Peyer's patch (tissue), 4 donors: Measurements from ENCODE around the gene SLC7A10. TPM values are rescaled to one million over a fixed set of nuclear protein-coding genes. Genes with fewer than 3 reads are reported as not detected.

Source experiments
- DNase-seq, 3 donors: peaks; one replicate each; pipeline ENCODE4 v3.0.0-alpha.2; 2017 to 2019
- H3K27ac ChIP-seq, 4 donors: fragments of 200-600 bp; sonication (generic); one replicate each; pipeline ENCODE4 v1.5.1; 2016 to 2019
- H3K27me3 ChIP-seq, 2 donors: fragments of 200-600 bp; sonication (generic); one replicate each; pipeline ENCODE4 v1.5.1; 2019
- H3K36me3 ChIP-seq, 3 donors: fragments of 200-600 bp; sonication (generic); one replicate each; pipeline ENCODE4 v1.5.1; 2016 to 2019
- H3K4me1 ChIP-seq, 4 donors: fragments of 200-600 bp; sonication (generic); one replicate each; pipeline ENCODE4 v1.5.1; 2016 to 2019
- H3K4me3 ChIP-seq, 4 donors: fragments of 200-600 bp; sonication (generic); 1 replicate in 3 of 4; 2 replicates in 1 of 4; pipeline ENCODE4 v1.5.1; 2016 to 2019; ENCODE audit warnings: mild to moderate bottlenecking in 1 of 4
- H3K9me3 ChIP-seq, 4 donors: fragments of 200-600 bp; sonication (generic); one replicate each; pipeline ENCODE4 v1.5.1; 2016 to 2019; ENCODE audit warnings: mild to moderate bottlenecking in 1 of 4
- CTCF ChIP-seq, 6 experiments: fragments of 450-650 bp in 4 of 6; fragments of 200-600 bp in 2 of 6; sonication (generic) in 1 of 6; IDR thresholded peaks; one replicate each; pipeline ENCODE4 v1.5.1; 2017 to 2019; ENCODE audit warnings: antibody characterized with exemption in 6 of 6, mild to moderate bottlenecking in 3 of 6, moderate library complexity in 1 of 6
- POLR2A ChIP-seq, 2 donors: fragments of 450-650 bp; IDR thresholded peaks; one replicate each; pipeline ENCODE4 v1.5.1; 2017; ENCODE audit warnings: antibody characterized with exemption in 2 of 2, mild to moderate bottlenecking in 2 of 2, moderate library complexity in 2 of 2
- total RNA-seq, 4 donors: library from RNA; depleted of rRNA; stranded (reverse); fragments of >200 nt; gene quantifications; one replicate each; pipeline ENCODE4 v1.1.0, GENCODE V29; 2016

Gene SLC7A10
- total RNA-seq, 4 donors from 2014 or later, result not detected

GRCh38 chr19:33199441-33200265 lies 26.0 kb downstream of the SLC7A10 start:
- no peak overlapping the region for H3K4me3 ChIP-seq
- DNase-seq, result no peak
- no peaks in the 10 kb centered on the region for H3K27me3 ChIP-seq
- no peak for TF ChIP-seq POLR2A (IDR thresholded peaks at IDR 0.05)
- no peak for TF ChIP-seq CTCF (IDR thresholded peaks at IDR 0.05)
- no peak overlapping the region for H3K27ac ChIP-seq
- H3K9me3 ChIP-seq, result no peaks in the 10 kb centered on the region
- H3K36me3 ChIP-seq, result peaks cover 0 to 12% (median 0%) of the 10 kb centered on the region in 3 donors
- H3K4me1 ChIP-seq, result peaks cover 0 to 13% (median 3%) of the 10 kb centered on the region in 4 donors

DNA sequence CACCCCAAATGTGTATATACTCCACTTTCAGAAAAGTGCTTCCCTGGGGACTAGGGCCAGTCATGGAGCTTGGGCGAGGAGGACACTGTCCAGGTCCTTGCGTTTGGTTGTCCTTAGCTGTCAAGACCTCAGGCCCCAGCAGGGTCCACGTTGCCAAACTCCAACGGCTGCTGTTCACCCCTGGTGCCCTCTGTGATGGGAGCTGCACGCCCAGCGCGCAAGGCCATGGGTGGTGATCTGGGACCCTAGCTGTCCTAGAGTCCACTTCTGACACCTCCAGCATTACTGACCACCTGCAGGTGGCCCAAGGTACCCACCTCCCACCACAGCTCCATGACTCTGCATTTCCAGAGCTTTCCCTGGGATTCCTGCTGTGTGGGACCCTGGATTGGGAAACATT lies 27.5 kb downstream of the SLC7A10 start:
- H3K27ac ChIP-seq, result no peak overlapping the region
- no peak for TF ChIP-seq CTCF (IDR thresholded peaks at IDR 0.05)
- TF ChIP-seq POLR2A (IDR thresholded peaks at IDR 0.05), result no peak
- H3K9me3 ChIP-seq, result no peaks in the 10 kb centered on the region
- H3K4me3 ChIP-seq, result no peak overlapping the region
- no peak for DNase-seq
- no peaks in the 10 kb centered on the region for H3K27me3 ChIP-seq
- peaks cover 0 to 13% (median 4%) of the 10 kb centered on the region in 4 donors for H3K4me1 ChIP-seq
- peaks cover 0 to 11% (median 0%) of the 10 kb centered on the region in 3 donors for H3K36me3 ChIP-seq

DNA sequence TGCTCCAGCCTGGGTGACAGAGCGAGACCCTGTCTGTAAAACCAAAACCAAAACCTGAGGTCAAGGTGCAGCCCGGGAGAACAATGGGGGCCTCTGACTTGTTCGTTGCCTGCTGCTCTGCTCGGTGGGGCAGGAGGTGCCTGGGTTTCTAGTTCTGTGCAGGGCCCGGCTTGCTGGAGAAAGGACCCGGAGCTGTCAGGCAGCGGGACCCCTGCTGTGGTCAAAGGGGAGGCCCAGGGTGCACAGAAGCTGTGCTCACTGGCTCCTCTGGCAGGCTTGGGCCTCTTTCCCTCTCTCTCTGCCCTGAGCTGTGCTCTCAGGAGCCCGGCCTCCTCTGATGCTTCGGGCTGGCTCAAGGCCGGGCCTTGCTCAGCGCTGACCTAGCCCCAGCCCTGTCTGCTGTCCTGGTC lies 28.1 kb downstream of the SLC7A10 start:
- DNase-seq, result no peak
- no peaks in the 10 kb centered on the region for H3K27me3 ChIP-seq
- H3K4me1 ChIP-seq, result peaks cover 0 to 13% (median 4%) of the 10 kb centered on the region in 4 donors
- H3K4me3 ChIP-seq, result no peak overlapping the region
- no peaks in the 10 kb centered on the region for H3K9me3 ChIP-seq
- TF ChIP-seq POLR2A (IDR thresholded peaks at IDR 0.05), result no peak
- TF ChIP-seq CTCF (IDR thresholded peaks at IDR 0.05), result no peak
- H3K27ac ChIP-seq, result no peak overlapping the region
- peaks cover 0 to 5% (median 0%) of the 10 kb centered on the region in 3 donors for H3K36me3 ChIP-seq

- H3K36me3 ChIP-seq, result peaks cover 0 to 5% (median 0%) of the 10 kb centered on the region in 3 donors
- H3K27ac ChIP-seq, result no peak overlapping the region
- no peaks in the 10 kb centered on the region for H3K27me3 ChIP-seq
- TF ChIP-seq CTCF (IDR thresholded peaks at IDR 0.05) (no peak), POLR2A (IDR thresholded peaks at IDR 0.05) (no peak)
- peaks cover 0 to 13% (median 4%) of the 10 kb centered on the region in 4 donors for H3K4me1 ChIP-seq
- no peak overlapping the region for H3K4me3 ChIP-seq
- DNase-seq, result no peak
- H3K9me3 ChIP-seq, result no peaks in the 10 kb centered on the region
Measured at GRCh38 chr19:33196446-33197193, 29.0 kb downstream of the SLC7A10 start.

GRCh38 chr19:33195645-33196347 lies 29.9 kb downstream of the SLC7A10 start:
- Histone ChIP-seq H3K27me3 (no peaks in the 10 kb centered on the region), H3K9me3 (no peaks in the 10 kb centered on the region), H3K4me1 (peaks cover 0 to 13% (median 4%) of the 10 kb centered on the region in 4 donors), H3K4me3 (peak overlapping the region in 2 of 4 donors; percentile 73 to 74), H3K27ac (peak overlapping the region in 2 of 4 donors; percentile 17 to 58), H3K36me3 (peaks cover 0 to 5% (median 0%) of the 10 kb centered on the region in 3 donors)
- no peak for DNase-seq
- TF ChIP-seq POLR2A (IDR thresholded peaks at IDR 0.05), result no peak
- no peak for TF ChIP-seq CTCF (IDR thresholded peaks at IDR 0.05)
